Progenitor cell of endocrine pancreas (in vitro differentiated cells): ENCODE data around the gene TMEM63A. TPM values are rescaled to one million over a fixed set of nuclear protein-coding genes. Genes with fewer than 3 reads are reported as not detected.

Experiments
- DNase-seq: peaks from one replicate; pipeline ENCODE4 v3.0.0; 2021; ENCODE audit warnings: low spot score; ENCODE audit not compliant: unreplicated experiment
- H3K27ac Mint-ChIP-seq: 2 replicates; pipeline ENCODE4 v1.8.0; 2021; ENCODE audit warnings: mild to moderate bottlenecking, moderate library complexity, mixed read lengths
- H3K27me3 Mint-ChIP-seq: 2 replicates; pipeline ENCODE4 v1.8.0; 2021; ENCODE audit warnings: mixed read lengths
- H3K36me3 Mint-ChIP-seq: 2 replicates; pipeline ENCODE4 v1.8.0; 2022; ENCODE audit warnings: mixed read lengths; ENCODE audit not compliant: insufficient read depth
- H3K4me1 Mint-ChIP-seq: 2 replicates; pipeline ENCODE4 v1.8.0; 2021; ENCODE audit warnings: low read depth, mixed read lengths
- H3K4me3 Mint-ChIP-seq: 2 replicates; pipeline ENCODE4 v1.8.0; 2021; ENCODE audit warnings: low read depth, mild to moderate bottlenecking, moderate library complexity, mixed read lengths
- H3K9me3 Mint-ChIP-seq: 2 replicates; pipeline ENCODE4 v1.8.0; 2021; ENCODE audit warnings: low read depth, mixed read lengths
- total RNA-seq: library from RNA; stranded (reverse); gene quantifications from 2 replicates; pipeline ENCODE4 v1.2.1, GENCODE V29; 2021
- TF ChIP-seq, protein P1 (sequence below): fragments of 200-600 bp; sonication (generic); IDR thresholded peaks from one replicate; pipeline ENCODE4 v1.5.0; 2021; ENCODE audit warnings: antibody characterized with exemption, mild to moderate bottlenecking; ENCODE audit not compliant: unreplicated experiment

TMEM63A gene
- total RNA-seq, 1 donor from 2014 or later, result 246 TPM

DNA sequence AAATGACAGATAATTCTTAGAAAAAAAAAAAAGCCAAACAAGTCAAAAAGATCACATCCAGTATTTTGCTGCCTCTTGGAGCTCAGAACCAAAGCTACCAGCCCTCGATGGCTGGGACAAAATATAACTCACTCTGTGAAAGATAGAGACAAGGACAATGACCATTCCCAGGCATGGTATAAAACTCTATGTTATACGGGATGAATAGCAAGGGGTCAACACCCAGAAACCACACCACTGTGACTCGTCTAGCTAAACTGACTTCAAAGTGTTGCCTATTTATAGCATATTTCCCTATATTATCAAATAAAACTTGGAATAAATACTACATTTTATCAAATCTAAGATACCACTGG lies 10.1 kb downstream of the TMEM63A start:
- H3K36me3 Mint-ChIP-seq, result peaks cover 20% of the 10 kb centered on the region
- TF ChIP-seq, protein P1, sequence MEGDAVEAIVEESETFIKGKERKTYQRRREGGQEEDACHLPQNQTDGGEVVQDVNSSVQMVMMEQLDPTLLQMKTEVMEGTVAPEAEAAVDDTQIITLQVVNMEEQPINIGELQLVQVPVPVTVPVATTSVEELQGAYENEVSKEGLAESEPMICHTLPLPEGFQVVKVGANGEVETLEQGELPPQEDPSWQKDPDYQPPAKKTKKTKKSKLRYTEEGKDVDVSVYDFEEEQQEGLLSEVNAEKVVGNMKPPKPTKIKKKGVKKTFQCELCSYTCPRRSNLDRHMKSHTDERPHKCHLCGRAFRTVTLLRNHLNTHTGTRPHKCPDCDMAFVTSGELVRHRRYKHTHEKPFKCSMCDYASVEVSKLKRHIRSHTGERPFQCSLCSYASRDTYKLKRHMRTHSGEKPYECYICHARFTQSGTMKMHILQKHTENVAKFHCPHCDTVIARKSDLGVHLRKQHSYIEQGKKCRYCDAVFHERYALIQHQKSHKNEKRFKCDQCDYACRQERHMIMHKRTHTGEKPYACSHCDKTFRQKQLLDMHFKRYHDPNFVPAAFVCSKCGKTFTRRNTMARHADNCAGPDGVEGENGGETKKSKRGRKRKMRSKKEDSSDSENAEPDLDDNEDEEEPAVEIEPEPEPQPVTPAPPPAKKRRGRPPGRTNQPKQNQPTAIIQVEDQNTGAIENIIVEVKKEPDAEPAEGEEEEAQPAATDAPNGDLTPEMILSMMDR, result no peak
- H3K9me3 Mint-ChIP-seq, result no peaks in the 10 kb centered on the region
- H3K27ac Mint-ChIP-seq, result no peak overlapping the region
- H3K27me3 Mint-ChIP-seq, result no peaks in the 10 kb centered on the region
- H3K4me3 Mint-ChIP-seq, result no peak overlapping the region
- peaks cover 16% of the 10 kb centered on the region for H3K4me1 Mint-ChIP-seq
- no peak for DNase-seq

DNA sequence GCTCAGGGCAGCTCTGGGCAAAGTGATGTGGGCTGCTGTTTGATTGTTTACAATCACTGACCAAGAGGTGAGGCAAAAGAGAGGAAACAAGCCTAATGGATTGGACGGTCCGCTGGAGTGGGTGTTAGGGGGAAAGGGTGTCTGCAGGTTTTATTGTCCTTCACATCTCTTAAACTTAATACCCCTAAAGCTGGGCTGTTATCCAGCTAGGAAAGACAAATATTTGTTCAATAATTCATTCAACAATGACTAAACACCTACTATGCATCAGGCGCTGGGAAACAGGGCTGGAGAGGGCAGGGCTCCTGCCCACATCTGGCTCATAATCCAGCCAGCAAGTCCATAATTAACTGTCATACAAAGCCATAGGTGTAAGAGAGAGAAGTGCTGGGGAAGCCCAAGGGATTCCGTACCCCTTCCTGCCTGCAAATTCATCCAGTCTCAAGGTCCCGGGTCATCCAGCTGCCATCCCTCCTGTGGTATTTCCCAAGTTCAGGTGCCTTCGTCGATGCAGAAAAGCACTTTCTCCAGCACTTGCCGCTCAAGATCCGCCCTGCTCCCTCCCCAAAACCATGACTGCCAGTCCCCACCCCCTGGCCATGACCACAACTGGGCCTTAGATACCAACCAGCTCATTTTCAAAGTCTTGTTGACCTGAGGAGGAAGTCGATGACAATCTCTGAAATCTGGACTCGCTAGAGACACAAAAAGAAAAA lies 10.7 kb downstream of the TMEM63A start:
- Mint-ChIP-seq H3K36me3 (peaks cover 21% of the 10 kb centered on the region), H3K9me3 (no peaks in the 10 kb centered on the region), H3K27ac (no peak overlapping the region), H3K4me3 (no peak overlapping the region), H3K4me1 (peaks cover 16% of the 10 kb centered on the region), H3K27me3 (no peaks in the 10 kb centered on the region)
- no peak for DNase-seq
- TF ChIP-seq, protein P1, result no peak

DNA sequence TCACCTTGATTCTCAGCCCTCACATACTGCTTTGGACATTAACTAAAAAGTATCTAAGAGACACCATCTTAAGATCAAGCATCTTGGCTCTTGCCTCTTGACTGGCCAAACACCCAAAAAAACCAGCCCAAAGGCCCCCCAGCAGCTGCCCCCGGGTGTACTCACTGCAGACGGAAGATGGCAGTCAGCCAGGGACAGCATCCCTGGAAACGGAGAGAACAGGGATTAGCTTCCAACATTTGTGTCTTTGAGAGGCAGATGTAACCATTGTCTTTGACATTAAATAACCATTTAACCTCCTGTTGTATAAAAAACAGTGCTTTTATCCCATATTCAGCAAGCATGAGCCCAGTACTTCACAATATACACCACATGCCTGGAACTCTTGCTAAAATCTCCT lies 11.3 kb downstream of the TMEM63A start:
- Mint-ChIP-seq H3K27ac (no peak overlapping the region), H3K36me3 (peaks cover 20% of the 10 kb centered on the region), H3K4me1 (peaks cover 12% of the 10 kb centered on the region), H3K4me3 (no peak overlapping the region), H3K9me3 (no peaks in the 10 kb centered on the region), H3K27me3 (no peaks in the 10 kb centered on the region)
- no peak for DNase-seq
- TF ChIP-seq, protein P1, result no peak

DNA sequence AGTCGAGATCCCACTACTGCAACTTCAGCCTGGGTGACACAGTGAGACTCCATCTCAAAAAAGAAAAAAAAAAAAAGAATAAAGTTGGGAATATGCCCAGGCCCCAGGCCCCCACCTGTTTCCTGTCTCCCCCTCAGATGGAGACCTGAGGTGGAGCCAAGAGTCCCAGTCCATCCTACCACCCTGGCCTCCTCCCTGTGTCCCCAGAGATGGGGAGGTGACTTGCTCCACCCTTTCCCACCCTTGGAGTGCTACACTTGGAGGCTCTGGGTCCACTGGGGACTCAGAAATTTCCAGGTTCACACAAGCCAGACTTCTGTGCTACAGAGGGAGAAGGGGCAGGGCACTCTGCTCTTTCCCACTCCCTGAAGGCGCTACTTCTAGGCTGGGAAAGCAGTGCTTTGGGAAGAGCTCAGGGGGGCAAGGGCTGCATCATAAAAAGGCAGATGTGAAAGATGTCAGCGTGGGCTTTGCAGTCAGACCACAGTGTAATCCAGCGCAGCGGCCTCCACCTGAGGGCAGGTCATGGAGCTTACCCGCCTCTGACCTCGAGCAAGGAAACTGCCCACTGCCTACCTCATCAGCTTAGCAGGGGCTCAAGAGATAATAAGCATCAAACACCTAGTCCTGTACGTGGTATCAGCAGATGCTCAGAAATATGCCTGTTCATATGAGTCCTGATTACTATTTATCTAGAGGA lies 13.4 kb downstream of the TMEM63A start:
- Mint-ChIP-seq H3K9me3 (no peaks in the 10 kb centered on the region), H3K27me3 (no peaks in the 10 kb centered on the region), H3K4me1 (peaks cover 8% of the 10 kb centered on the region), H3K4me3 (no peak overlapping the region), H3K27ac (no peak overlapping the region), H3K36me3 (peaks cover 24% of the 10 kb centered on the region)
- TF ChIP-seq, protein P1, result no peak
- DNase-seq, result no peak

DNA sequence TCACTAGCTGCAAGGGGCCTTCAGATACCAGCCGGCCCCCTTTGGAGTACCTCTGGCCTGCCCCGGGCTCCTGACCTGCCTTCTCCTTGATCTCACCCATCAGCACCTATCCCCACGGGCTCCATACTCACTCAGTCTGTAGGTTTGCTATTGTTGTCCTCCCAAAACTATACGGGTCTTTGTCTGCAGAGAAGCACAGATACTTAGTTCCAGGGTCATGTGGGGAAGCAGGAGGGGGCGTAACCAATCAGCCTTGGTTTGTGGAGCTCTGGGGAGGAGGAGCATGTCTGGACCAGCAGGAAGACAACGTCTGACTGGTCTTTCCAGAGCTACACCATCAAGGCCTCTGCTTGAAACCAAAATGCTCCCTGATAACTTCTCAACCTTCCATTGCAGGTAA lies 15.2 kb downstream of the TMEM63A start:
- peaks cover 26% of the 10 kb centered on the region for H3K36me3 Mint-ChIP-seq
- H3K27me3 Mint-ChIP-seq, result no peaks in the 10 kb centered on the region
- no peaks in the 10 kb centered on the region for H3K9me3 Mint-ChIP-seq
- H3K4me3 Mint-ChIP-seq, result no peak overlapping the region
- TF ChIP-seq, protein P1, result no peak
- no peak overlapping the region for H3K27ac Mint-ChIP-seq
- DNase-seq, result no peak
- H3K4me1 Mint-ChIP-seq, result peaks cover 8% of the 10 kb centered on the region
